Parathyroid adenoma (tissue), 2 donors: ENCODE measurements around the gene ESRRG.

Experiments used
- H2AFZ ChIP-seq: fragments of 300-600 bp; sonication (generic); one replicate; pipeline ENCODE4 v1.7.0; 2017; ENCODE audit warnings: antibody characterized with exemption, mild to moderate bottlenecking
- H3K27ac ChIP-seq: fragments of 300-600 bp; sonication (generic); one replicate; pipeline ENCODE4 v1.7.0; 2017
- H3K27me3 ChIP-seq: fragments of 300-600 bp; sonication (generic); one replicate; pipeline ENCODE4 v1.7.0; 2017; ENCODE audit warnings: low read length; ENCODE audit not compliant: control insufficient read depth, insufficient read depth
- H3K36me3 ChIP-seq: fragments of 300-600 bp; sonication (generic); one replicate; pipeline ENCODE4 v1.7.0; 2017; ENCODE audit warnings: low read length; ENCODE audit not compliant: control insufficient read depth, insufficient read depth
- H3K4me1 ChIP-seq: fragments of 300-600 bp; sonication (generic); one replicate; pipeline ENCODE4 v1.7.0; 2017; ENCODE audit warnings: control low read depth
- H3K4me2 ChIP-seq: fragments of 300-600 bp; sonication (generic); one replicate; pipeline ENCODE4 v1.7.0; 2017; ENCODE audit warnings: low read length
- H3K4me3 ChIP-seq: fragments of 300-600 bp; sonication (generic); one replicate; pipeline ENCODE4 v1.7.0; 2017; ENCODE audit warnings: low read depth, low read length
- H3K79me2 ChIP-seq: fragments of 300-600 bp; sonication (generic); one replicate; pipeline ENCODE4 v1.7.0; 2017; ENCODE audit warnings: control low read depth
- H3K9ac ChIP-seq: fragments of 300-600 bp; sonication (generic); one replicate; pipeline ENCODE4 v1.7.0; 2017; ENCODE audit warnings: mild to moderate bottlenecking
- H3K9me3 ChIP-seq: fragments of 300-600 bp; sonication (generic); one replicate; pipeline ENCODE4 v1.7.0; 2017; ENCODE audit warnings: low read length; ENCODE audit not compliant: control insufficient read depth
- TF ChIP-seq, protein P1 (sequence below): fragments of 300-600 bp; sonication (generic); IDR thresholded peaks from one replicate; pipeline ENCODE4 v1.7.0; 2017; ENCODE audit warnings: antibody characterized with exemption, mild to moderate bottlenecking
- donor health status: primary hyperparathyroidism.

Gene ESRRG

DNA sequence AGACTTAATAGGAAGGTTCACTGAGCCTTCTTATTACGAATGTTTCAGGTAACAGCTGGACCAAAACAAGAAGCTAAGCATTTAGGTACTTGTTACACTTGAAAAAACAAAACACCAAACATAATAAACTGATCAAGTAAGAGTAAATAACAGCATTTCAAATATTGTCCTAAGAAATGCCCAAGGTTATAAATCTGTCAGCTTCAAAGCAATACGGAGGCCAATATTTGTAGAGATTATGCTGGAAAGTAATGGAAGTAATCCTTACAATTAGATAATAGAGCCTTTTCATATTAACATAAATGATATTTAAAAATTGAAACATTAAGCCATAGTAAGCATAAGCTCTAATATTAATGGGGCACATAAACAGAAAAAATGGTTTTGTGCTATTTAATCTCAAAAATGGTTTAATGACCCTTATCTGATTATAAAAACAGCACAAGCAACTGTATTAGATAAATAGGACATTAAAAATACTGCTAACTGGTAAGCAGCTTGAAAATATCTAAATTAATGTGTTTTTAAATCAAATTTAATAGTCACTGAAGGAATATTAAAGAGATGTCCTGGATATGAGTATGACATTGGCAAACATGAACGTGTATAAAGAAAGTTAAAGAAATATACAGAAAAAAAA, 256.9 kb downstream of the ESRRG start:
- Histone ChIP-seq H3K36me3 (no peaks in the 10 kb centered on the region), H3K4me1 (no peaks in the 10 kb centered on the region), H3K9me3 (no peaks in the 10 kb centered on the region), H3K27me3 (no peaks in the 10 kb centered on the region), H3K4me3 (no peak overlapping the region), H3K79me2 (no peaks in the 10 kb centered on the region), H3K9ac (no peak overlapping the region), H3K27ac (no peak overlapping the region), H2AFZ (no peak overlapping the region), H3K4me2 (no peak overlapping the region)
- TF ChIP-seq, protein P1, sequence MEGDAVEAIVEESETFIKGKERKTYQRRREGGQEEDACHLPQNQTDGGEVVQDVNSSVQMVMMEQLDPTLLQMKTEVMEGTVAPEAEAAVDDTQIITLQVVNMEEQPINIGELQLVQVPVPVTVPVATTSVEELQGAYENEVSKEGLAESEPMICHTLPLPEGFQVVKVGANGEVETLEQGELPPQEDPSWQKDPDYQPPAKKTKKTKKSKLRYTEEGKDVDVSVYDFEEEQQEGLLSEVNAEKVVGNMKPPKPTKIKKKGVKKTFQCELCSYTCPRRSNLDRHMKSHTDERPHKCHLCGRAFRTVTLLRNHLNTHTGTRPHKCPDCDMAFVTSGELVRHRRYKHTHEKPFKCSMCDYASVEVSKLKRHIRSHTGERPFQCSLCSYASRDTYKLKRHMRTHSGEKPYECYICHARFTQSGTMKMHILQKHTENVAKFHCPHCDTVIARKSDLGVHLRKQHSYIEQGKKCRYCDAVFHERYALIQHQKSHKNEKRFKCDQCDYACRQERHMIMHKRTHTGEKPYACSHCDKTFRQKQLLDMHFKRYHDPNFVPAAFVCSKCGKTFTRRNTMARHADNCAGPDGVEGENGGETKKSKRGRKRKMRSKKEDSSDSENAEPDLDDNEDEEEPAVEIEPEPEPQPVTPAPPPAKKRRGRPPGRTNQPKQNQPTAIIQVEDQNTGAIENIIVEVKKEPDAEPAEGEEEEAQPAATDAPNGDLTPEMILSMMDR, result no peak

DNA sequence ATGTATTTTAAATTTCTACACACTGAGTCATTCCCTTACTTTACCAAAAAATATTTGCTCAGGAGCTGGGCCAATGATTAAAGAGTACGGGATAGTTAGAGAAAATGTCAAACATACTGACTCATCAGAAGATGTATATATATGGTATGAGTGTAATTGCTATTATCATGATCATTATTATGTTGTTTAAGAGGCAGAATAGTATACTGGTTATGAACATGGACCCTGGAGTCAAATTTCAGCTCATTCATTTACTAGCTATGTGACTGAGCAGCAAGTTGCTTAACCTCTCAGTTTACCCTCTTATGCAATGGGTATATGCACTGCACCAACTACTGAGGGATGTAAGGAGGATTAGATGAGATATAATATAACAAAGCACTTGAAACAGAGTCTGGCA, 258.7 kb downstream of the ESRRG start:
- no peak overlapping the region for H3K9ac ChIP-seq
- H3K4me1 ChIP-seq, result no peaks in the 10 kb centered on the region
- TF ChIP-seq, protein P1, result no peak
- H3K4me2 ChIP-seq, result no peak overlapping the region
- no peaks in the 10 kb centered on the region for H3K9me3 ChIP-seq
- H3K4me3 ChIP-seq, result no peak overlapping the region
- no peak overlapping the region for H2AFZ ChIP-seq
- H3K79me2 ChIP-seq, result no peaks in the 10 kb centered on the region
- H3K27me3 ChIP-seq, result no peaks in the 10 kb centered on the region
- H3K36me3 ChIP-seq, result no peaks in the 10 kb centered on the region
- H3K27ac ChIP-seq, result no peak overlapping the region

- Histone ChIP-seq H3K79me2 (no peaks in the 10 kb centered on the region), H2AFZ (no peak overlapping the region), H3K9me3 (no peaks in the 10 kb centered on the region), H3K4me2 (no peak overlapping the region), H3K36me3 (no peaks in the 10 kb centered on the region), H3K27me3 (no peaks in the 10 kb centered on the region), H3K9ac (no peak overlapping the region), H3K4me1 (no peaks in the 10 kb centered on the region), H3K4me3 (no peak overlapping the region), H3K27ac (no peak overlapping the region)
- TF ChIP-seq, protein P1, result no peak
Observed at GRCh38 chr1:216462066-216462775, 261.0 kb downstream of the ESRRG start.

DNA sequence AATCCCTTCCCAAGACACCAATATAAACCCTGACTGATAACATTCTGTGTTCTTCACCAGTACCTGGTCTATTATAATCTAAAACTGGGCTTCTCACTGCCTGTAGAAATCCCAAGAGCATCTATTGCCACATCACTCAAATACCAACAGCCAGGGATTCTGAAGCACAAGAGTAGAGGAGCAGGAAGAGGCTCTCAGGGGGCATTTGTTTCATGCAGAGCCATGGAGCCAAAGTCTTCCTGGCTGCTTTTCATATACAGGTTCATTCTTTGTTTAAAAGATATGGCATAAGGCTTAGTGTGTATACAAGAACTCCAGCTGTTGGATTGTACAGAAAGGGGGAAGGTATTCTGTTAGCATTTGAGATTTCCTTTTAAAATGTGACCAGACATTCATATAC, 261.8 kb downstream of the ESRRG start:
- Histone ChIP-seq H3K9ac (no peak overlapping the region), H3K27me3 (no peaks in the 10 kb centered on the region), H3K9me3 (no peaks in the 10 kb centered on the region), H3K79me2 (no peaks in the 10 kb centered on the region), H2AFZ (no peak overlapping the region), H3K4me1 (no peaks in the 10 kb centered on the region), H3K36me3 (no peaks in the 10 kb centered on the region), H3K27ac (no peak overlapping the region), H3K4me2 (no peak overlapping the region), H3K4me3 (no peak overlapping the region)
- TF ChIP-seq, protein P1, result no peak
